Measurements from ENCODE around the gene FSHR.

Gene FSHR

GRCh38 chr2:49033394-49034185 lies 120.7 kb downstream of the FSHR start:
- DNase-seq = no peak

GRCh38 chr2:49032936-49033335 lies 121.4 kb downstream of the FSHR start:
- DNase-seq = no peak

DNA sequence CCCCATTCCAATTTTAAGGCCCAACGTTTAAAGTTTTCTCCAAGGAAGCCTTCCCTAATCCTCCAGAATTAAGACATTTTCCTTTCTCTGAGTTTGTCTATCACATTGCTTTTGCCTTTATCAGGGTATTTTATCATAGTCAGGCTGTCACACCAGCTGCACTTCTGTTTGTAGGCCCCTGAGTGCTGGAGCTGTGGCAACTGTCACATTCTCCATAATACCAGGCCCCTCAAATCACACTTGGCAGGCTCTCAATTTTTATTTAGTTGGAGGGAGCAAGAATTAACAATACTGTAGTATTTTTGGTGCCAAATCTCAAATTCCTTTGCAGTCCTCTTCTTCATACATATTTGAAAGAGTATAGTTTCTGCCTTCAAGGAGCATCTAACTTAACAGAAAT lies 122.2 kb downstream of the FSHR start:
- DNase-seq = no peak

DNA sequence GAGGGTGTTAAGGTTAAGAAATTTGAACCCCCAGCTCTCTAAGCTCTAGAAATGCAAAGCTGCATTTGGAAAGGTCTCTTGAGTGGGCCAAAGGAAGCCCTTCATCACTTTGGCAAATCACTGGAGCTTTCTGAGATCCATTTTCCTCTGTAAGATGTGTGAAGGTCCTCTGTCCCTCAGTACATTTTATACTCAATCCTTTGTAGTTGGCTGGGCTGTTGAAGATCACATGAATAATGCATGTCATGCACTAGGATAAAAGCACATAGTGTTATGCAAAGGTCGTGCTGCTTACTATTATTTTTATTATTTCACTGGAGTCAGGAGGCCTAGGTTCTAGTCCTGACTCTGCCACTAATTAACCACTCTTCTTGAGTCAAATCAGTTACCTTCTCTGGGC lies 124.9 kb downstream of the FSHR start:
- no peak for DNase-seq

DNA sequence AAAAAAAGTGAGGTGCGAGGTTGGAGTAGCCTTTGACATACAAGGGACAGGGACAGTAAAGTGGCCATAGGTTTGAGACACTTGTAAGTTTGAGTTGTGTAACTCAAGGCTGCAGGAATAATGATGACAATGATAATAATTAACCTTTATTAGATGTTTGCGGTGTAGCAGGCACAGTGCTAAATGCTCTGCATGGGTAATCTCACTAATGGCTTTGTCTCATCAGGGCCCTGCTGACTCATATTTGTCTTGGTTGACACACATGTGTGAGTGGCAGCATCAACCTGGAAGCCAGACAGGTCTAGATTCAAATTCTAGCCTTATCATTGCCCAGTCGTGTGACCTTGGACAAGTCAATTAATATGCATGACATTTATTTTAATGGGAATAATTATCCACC lies 126.2 kb downstream of the FSHR start:
- no peak for DNase-seq

- DNase-seq = no peak
Measured at GRCh38 chr2:49026706-49027105, 127.6 kb downstream of the FSHR start.

- DNase-seq = no peak
Measured at GRCh38 chr2:49021271-49021670, 133.0 kb downstream of the FSHR start.

DNA sequence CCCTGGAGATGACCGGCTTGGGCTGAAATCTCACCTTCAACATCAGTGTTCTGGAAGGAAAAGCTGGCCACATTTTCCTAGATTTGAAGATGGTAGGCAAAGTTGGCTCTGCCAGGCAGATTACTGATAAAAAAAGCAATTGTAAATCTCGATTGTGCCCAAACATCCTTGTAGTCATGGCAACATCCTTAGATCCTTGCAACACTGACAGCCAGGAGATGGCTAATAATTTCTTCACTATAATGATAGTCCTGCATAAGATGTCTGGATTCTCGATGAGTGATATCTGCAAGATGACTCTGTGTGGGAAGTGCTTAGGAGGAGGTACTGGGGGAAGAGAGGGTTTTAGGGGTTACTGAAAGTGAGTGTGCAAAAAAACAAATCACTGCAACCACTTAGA lies 149.1 kb downstream of the FSHR start:
- DNase-seq = no peak

GRCh38 chr2:49004036-49004626 lies 150.2 kb downstream of the FSHR start:
- DNase-seq = peak in 12 of 58 donors; percentile 2 to 40 (median 12)

- DNase-seq = peak in 4 of 58 donors; percentile 7 to 41 (median 36)
Measured at GRCh38 chr2:49003201-49003600, 151.1 kb downstream of the FSHR start.

GRCh38 chr2:49002750-49003149 lies 151.6 kb downstream of the FSHR start:
- DNase-seq = peak in 11 of 58 donors; percentile 2 to 48 (median 28)

GRCh38 chr2:49000695-49001094 lies 153.6 kb downstream of the FSHR start:
- DNase-seq = no peak

DNA sequence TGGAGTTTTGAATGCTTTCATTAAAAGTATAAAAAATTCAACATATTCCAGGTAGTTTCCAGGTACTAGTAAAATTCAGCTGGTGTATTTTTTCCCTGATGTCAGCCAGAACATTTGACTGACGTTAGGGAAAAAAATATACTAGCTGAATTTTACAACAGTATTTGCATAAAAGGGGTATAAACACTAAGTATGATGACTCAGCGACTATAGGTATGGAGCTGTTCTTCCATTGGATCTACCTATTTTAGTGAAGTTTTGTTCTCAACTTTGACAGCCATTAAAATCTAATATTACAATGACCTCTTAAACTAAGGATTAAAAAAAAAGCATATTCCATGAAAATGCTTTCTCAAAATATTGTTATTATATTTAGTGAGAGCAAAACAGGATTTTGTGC lies 155.9 kb downstream of the FSHR start:
- no peak for DNase-seq

DNA sequence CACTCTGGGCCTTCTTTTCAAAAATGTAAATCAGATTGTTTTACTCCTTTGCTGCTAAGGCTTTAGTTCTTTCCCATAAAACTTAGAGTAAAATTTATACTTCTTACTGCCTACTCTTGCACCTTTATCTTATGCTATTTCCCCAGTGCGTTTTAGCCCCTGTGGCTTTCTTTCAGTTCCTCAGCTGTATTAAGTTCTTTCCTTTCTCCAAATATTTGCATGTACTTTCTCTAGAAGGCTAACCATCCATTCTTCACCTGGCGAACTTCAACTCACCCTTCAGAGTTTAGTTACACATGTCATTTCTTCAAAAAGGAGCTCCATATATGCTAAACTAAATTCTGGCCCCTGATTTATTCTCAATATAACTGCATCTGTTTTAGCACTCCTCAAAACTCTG lies 160.7 kb downstream of the FSHR start:
- no peak for DNase-seq

DNA sequence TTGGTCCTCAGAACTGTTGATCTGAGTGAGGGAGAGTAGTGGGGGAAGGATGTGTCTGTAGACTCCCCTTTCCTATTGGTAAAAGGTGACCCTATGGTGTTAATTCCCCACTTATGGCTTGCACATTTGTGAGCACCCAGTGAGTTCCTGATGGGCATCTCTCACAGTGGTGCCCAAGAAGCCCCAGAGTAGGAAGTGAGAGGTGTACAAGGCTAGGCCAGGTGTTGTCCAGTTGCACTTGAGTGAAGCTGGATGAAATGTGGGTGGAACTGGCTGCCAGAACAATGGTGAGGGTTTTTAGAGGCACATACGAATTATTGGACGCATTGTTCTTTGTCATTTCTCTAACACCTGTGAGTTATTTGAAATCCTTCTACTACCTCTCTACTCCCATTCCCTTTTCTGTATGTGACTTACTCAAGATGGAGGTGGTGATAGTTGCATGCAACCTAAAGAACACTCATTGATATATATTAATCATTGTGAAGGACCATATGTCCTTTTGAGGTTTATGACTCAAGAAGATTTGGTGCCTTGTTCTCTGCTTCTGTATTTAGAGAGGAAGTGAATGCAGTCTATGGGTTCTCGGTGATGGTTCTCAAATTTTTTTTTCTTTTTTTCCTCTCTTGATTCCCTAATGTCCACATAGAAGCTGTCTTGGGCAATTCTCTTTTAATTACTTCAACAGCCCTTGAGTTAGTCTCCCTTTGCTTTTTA lies 162.7 kb downstream of the FSHR start:
- DNase-seq = no peak

- DNase-seq = no peak
Measured at GRCh38 chr2:48984922-48985321, 169.4 kb downstream of the FSHR start.

DNA sequence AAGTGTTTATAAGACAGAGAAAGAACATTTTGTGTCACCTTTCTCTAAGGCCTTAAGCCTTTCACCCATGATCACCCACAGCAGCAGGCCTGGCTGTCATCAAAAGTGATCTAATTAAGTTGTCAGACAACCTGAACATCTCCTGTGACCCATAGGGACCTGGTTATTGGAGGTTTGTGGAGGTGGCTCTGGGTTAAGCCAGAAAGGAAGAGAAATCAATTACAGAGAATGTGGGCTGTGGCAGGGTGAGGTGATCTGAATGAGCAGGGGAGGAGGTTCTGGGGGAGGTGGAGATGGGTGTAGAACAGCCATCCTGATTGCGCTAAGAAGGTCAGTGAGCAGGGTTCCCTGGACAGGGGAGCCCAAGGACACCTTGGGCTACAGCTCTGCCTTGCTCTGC lies 170.8 kb downstream of the FSHR start:
- no peak for DNase-seq

DNA sequence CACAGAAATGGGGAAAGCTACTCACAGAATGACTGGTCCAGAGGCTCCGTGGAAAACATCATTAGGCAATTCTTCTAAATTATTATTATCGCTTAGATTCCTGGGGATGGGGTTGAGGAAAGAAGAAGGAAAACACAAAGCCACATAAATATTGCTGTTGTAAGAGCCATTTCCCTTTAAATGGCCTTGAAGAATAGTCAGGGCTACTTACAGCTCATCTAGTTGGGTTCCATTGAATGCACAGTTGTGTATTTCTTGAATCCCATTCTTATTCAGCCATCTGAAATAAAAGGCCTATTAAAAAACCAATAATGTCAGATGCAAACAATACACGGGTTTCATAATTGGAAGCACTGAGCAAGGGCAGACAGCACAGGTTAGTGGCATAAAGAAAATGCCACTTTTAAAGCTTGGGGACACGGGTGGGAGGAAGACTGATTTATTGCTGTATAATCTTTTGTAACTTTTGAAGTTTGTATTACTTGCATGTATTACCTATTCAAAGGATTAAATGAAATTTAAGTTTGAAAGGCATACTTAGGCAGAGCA lies 171.4 kb downstream of the FSHR start:
- no peak for DNase-seq

- no peak for DNase-seq
Measured at GRCh38 chr2:48980846-48981245, 173.5 kb downstream of the FSHR start.

GRCh38 chr2:48979691-48980090 lies 174.6 kb downstream of the FSHR start:
- DNase-seq = no peak

DNA sequence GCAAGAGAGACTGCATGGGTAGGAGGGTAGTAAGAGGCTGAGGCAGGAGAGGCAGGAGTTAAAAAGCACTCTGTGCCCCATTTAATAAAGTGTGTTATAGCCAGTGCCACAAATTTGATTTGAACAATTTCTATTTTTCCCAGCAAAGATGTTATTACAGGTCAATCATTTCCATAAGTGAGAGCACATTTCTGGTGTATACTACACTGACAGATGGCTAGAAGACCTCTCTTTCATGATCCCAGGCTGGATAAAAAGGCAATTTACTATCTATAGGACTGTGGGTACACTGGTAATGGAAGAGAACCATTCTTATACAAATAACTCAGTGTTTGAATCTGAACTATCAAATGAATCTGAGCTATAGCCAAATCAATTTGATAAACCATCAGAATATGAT lies 176.2 kb downstream of the FSHR start:
- no peak for DNase-seq

DNA sequence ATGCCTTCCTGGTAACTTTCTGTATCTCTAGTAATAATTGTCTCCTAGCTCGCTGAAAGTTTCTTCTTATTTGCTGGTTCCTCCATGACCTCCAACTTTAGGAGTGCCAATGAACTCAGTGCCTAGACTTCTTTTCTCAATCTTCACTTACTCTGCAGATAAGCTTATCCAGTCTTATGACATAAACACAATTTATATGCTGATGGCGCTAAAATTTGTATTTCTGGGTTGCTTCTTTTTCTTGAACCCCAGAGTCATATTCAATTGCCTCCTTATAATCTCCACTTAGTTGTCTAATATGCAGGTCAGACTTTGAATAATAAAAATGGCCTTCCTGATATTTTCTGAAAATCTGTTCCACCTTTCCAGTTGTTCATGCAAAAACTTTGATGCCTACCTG lies 182.5 kb downstream of the FSHR start:
- DNase-seq = no peak
